GM23338 (cell line): ENCODE results near the gene MMD. TPM values are rescaled to one million over a fixed set of nuclear protein-coding genes. Genes with fewer than 3 reads are reported as not detected.

ENCODE experiments used
- ATAC-seq: fragments of 200-7000 bp; cut with Tn5 transposase; 3 replicates; pipeline ENCODE4 v1.9.1; 2020
- DNase-seq: peaks from one replicate; pipeline ENCODE4 v3.0.0-alpha.2; 2015; ENCODE audit warnings: low spot score
- H2AFZ ChIP-seq: fragments of 200-600 bp; sonication (generic); 2 replicates; pipeline ENCODE4 v1.8.0; 2016; ENCODE audit warnings: antibody characterized with exemption, mild to moderate bottlenecking, moderate library complexity
- H3F3A ChIP-seq: fragments of 200-600 bp; sonication (generic); replicated peaks from 2 replicates; pipeline ENCODE4 v1.8.0; 2017; ENCODE audit warnings: antibody characterized with exemption, mixed run types, low read depth
- H3K27ac ChIP-seq: fragments of 200-600 bp; sonication (generic); 2 replicates; pipeline ENCODE4 v1.6.1; 2016; ENCODE audit warnings: low read depth
- H3K27me3 ChIP-seq: fragments of 200-600 bp; sonication (generic); 2 replicates; pipeline ENCODE4 v1.8.0; 2016; ENCODE audit warnings: mild to moderate bottlenecking, mixed run types, moderate library complexity; ENCODE audit not compliant: insufficient read depth
- H3K36me3 ChIP-seq: fragments of 200-600 bp; sonication (generic); 2 replicates; pipeline ENCODE4 v1.8.0; 2016; ENCODE audit warnings: mild to moderate bottlenecking; ENCODE audit not compliant: insufficient read depth
- H3K4me1 ChIP-seq: fragments of 200-600 bp; sonication (generic); 2 replicates; pipeline ENCODE4 v1.8.0; 2016; ENCODE audit warnings: mild to moderate bottlenecking, moderate library complexity; ENCODE audit not compliant: insufficient read depth
- H3K4me2 ChIP-seq: fragments of 200-600 bp; sonication (generic); 2 replicates; pipeline ENCODE4 v1.7.1; 2017; ENCODE audit warnings: mixed run types
- H3K4me3 ChIP-seq: fragments of 200-600 bp; sonication (generic); 2 replicates; pipeline ENCODE4 v1.6.1; 2016; ENCODE audit warnings: mixed run types
- H3K79me2 ChIP-seq: fragments of 200-600 bp; sonication (generic); replicated peaks from 2 replicates; pipeline ENCODE4 v1.8.0; 2017; ENCODE audit warnings: mild to moderate bottlenecking; ENCODE audit not compliant: insufficient read depth
- H3K9me2 ChIP-seq: fragments of 200-600 bp; sonication (generic); 2 replicates; pipeline ENCODE4 v1.8.0; 2017; ENCODE audit not compliant: insufficient read depth
- H4K20me1 ChIP-seq: fragments of 200-600 bp; sonication (generic); replicated peaks from 2 replicates; pipeline ENCODE4 v1.8.0; 2017; ENCODE audit warnings: mild to moderate bottlenecking; ENCODE audit not compliant: insufficient read depth
- H3K27ac Mint-ChIP-seq: 2 replicates; pipeline ENCODE4 v1.8.0; 2020; ENCODE audit warnings: inconsistent platforms, mild to moderate bottlenecking, moderate library complexity, mixed read lengths
- H3K27me3 Mint-ChIP-seq: 3 replicates; pipeline ENCODE4 v1.8.0; 2022; ENCODE audit warnings: low read depth, mild to moderate bottlenecking, moderate library complexity, mixed read lengths, inconsistent platforms; ENCODE audit not compliant: insufficient read depth, poor library complexity
- H3K36me3 Mint-ChIP-seq: 3 replicates; pipeline ENCODE4 v1.8.0; 2021; ENCODE audit warnings: low read depth, mild to moderate bottlenecking, inconsistent platforms, moderate library complexity, mixed read lengths
- H3K4me1 Mint-ChIP-seq: 3 replicates; pipeline ENCODE4 v1.8.0; 2020; ENCODE audit warnings: mild to moderate bottlenecking, inconsistent platforms, mixed read lengths
- H3K4me3 Mint-ChIP-seq: 3 replicates; pipeline ENCODE4 v1.8.0; 2021; ENCODE audit warnings: moderate library complexity, mild to moderate bottlenecking, inconsistent platforms, mixed read lengths
- H3K9me3 Mint-ChIP-seq: 3 replicates; pipeline ENCODE4 v1.8.0; 2020; ENCODE audit warnings: moderate library complexity, mild to moderate bottlenecking, inconsistent platforms, mixed read lengths
- CREB1 ChIP-seq: fragments of 250-450 bp; sonication (Bioruptor Pico); IDR thresholded peaks from 2 replicates; pipeline ENCODE4 v1.5.0; 2020; ENCODE audit warnings: low read depth, mild to moderate bottlenecking, moderate library complexity
- EZH2phosphoT487 ChIP-seq: fragments of 200-600 bp; sonication (generic); IDR thresholded peaks from one replicate; pipeline ENCODE4 v1.8.1; 2018; ENCODE audit warnings: antibody characterized with exemption; ENCODE audit not compliant: unreplicated experiment
- JUNB ChIP-seq: IDR thresholded peaks from one replicate; pipeline ENCODE4 v1.6.1; 2016; ENCODE audit warnings: antibody characterized with exemption; ENCODE audit not compliant: unreplicated experiment
- POLR2AphosphoS5 ChIP-seq: IDR thresholded peaks from 2 replicates; pipeline ENCODE4 v1.6.1; 2016; ENCODE audit warnings: antibody characterized with exemption, low read depth
- STAT1 ChIP-seq: IDR thresholded peaks from one replicate; pipeline ENCODE4 v1.6.1; 2016; ENCODE audit warnings: antibody characterized with exemption; ENCODE audit not compliant: unreplicated experiment
- ZNF114 ChIP-seq: fragments of 250-450 bp; sonication (Bioruptor Pico); IDR thresholded peaks from 2 replicates; pipeline ENCODE4 v1.5.0; 2020; ENCODE audit warnings: mild to moderate bottlenecking, moderate library complexity
- ZNF331 ChIP-seq: fragments of 250-450 bp; sonication (Bioruptor Pico); IDR thresholded peaks from 2 replicates; pipeline ENCODE4 v1.5.0; 2020; ENCODE audit warnings: low read depth, mild to moderate bottlenecking, moderate library complexity
- polyA plus RNA-seq: library from polyadenylated mRNA; unstranded; fragments of >200 nt; fragmentation: Nextera tagmentation; extraction: Ambion mirVana; gene quantifications from 2 replicates; pipeline ENCODE4 v1.2.1, GENCODE V29; 2016
- total RNA-seq: library from RNA; depleted of rRNA; stranded (reverse); fragments of >200 nt; shearing (Covaris generic); gene quantifications from 2 replicates; pipeline ENCODE4 v1.2.3, GENCODE V29; 2014
- TF ChIP-seq, protein P1 (sequence below): IDR thresholded peaks from one replicate; pipeline ENCODE4 v1.6.1; 2018; ENCODE audit warnings: antibody characterized with exemption; ENCODE audit not compliant: unreplicated experiment
- TF ChIP-seq, protein P2 (sequence below): IDR thresholded peaks from 2 replicates; pipeline ENCODE4 v1.6.1; 2016; ENCODE audit warnings: antibody characterized with exemption
- TF ChIP-seq, protein P3 (sequence below), 2 experiments: fragments of 200-600 bp in 1 of 2; sonication (generic) in 1 of 2; conservative IDR thresholded peaks; 2 replicates each; pipeline versions ENCODE4 v1.5.1 to v1.6.1; 2016 to 2017; ENCODE audit warnings: antibody characterized with exemption in 2 of 2, low read depth in 2 of 2, mild to moderate bottlenecking in 2 of 2, moderate library complexity in 1 of 2

The MMD gene
- total and polyA plus RNA-seq, 2 experiments from 2014 or later: 46.4 to 47.0 TPM

DNA sequence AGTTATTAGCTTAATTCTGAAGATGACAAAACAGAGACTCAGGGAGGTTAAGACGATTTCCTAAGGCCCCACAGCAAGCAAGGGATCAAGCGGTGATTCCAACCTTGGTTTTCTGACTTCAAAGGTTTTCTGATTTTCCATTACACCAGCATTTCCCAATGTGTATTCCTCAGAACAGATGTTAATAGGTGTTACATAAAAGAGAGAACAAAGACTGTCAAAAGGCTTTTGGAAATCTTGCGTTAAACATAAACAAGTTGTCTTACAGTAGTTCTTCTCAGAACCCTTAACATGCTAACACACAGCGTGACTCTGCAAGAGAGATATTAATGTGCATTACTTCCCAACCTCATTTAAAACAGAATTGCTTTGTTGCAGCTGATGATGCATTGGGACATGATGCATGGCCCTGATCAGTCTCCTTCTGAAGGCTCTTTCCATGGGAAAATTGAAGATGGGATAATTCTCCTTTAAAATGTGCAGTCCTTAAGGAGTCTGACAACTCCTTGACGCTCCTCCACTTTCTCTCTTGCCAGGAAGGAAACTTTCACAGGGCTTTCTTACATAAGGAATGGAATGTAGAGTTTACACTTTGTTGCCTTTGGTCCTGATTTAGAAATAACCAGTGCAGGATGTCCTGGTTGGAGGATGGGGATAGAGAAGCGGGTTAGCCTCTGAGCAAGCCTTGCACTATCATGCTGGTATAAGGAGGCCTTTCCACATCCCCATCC, 21.5 kb upstream of the MMD start (continued):
- TF ChIP-seq, protein P1, sequence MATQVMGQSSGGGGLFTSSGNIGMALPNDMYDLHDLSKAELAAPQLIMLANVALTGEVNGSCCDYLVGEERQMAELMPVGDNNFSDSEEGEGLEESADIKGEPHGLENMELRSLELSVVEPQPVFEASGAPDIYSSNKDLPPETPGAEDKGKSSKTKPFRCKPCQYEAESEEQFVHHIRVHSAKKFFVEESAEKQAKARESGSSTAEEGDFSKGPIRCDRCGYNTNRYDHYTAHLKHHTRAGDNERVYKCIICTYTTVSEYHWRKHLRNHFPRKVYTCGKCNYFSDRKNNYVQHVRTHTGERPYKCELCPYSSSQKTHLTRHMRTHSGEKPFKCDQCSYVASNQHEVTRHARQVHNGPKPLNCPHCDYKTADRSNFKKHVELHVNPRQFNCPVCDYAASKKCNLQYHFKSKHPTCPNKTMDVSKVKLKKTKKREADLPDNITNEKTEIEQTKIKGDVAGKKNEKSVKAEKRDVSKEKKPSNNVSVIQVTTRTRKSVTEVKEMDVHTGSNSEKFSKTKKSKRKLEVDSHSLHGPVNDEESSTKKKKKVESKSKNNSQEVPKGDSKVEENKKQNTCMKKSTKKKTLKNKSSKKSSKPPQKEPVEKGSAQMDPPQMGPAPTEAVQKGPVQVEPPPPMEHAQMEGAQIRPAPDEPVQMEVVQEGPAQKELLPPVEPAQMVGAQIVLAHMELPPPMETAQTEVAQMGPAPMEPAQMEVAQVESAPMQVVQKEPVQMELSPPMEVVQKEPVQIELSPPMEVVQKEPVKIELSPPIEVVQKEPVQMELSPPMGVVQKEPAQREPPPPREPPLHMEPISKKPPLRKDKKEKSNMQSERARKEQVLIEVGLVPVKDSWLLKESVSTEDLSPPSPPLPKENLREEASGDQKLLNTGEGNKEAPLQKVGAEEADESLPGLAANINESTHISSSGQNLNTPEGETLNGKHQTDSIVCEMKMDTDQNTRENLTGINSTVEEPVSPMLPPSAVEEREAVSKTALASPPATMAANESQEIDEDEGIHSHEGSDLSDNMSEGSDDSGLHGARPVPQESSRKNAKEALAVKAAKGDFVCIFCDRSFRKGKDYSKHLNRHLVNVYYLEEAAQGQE: no peak
- no peak for TF ChIP-seq CREB1
- TF ChIP-seq, protein P2, sequence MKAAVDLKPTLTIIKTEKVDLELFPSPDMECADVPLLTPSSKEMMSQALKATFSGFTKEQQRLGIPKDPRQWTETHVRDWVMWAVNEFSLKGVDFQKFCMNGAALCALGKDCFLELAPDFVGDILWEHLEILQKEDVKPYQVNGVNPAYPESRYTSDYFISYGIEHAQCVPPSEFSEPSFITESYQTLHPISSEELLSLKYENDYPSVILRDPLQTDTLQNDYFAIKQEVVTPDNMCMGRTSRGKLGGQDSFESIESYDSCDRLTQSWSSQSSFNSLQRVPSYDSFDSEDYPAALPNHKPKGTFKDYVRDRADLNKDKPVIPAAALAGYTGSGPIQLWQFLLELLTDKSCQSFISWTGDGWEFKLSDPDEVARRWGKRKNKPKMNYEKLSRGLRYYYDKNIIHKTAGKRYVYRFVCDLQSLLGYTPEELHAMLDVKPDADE: no peak
- no peak for TF ChIP-seq JUNB
- TF ChIP-seq, protein P3, sequence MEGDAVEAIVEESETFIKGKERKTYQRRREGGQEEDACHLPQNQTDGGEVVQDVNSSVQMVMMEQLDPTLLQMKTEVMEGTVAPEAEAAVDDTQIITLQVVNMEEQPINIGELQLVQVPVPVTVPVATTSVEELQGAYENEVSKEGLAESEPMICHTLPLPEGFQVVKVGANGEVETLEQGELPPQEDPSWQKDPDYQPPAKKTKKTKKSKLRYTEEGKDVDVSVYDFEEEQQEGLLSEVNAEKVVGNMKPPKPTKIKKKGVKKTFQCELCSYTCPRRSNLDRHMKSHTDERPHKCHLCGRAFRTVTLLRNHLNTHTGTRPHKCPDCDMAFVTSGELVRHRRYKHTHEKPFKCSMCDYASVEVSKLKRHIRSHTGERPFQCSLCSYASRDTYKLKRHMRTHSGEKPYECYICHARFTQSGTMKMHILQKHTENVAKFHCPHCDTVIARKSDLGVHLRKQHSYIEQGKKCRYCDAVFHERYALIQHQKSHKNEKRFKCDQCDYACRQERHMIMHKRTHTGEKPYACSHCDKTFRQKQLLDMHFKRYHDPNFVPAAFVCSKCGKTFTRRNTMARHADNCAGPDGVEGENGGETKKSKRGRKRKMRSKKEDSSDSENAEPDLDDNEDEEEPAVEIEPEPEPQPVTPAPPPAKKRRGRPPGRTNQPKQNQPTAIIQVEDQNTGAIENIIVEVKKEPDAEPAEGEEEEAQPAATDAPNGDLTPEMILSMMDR (conservative IDR thresholded peaks at IDR 0.05; ENCODE audit: low read depth in 2 of 2): no peak
- no peak for TF ChIP-seq STAT1

DNA sequence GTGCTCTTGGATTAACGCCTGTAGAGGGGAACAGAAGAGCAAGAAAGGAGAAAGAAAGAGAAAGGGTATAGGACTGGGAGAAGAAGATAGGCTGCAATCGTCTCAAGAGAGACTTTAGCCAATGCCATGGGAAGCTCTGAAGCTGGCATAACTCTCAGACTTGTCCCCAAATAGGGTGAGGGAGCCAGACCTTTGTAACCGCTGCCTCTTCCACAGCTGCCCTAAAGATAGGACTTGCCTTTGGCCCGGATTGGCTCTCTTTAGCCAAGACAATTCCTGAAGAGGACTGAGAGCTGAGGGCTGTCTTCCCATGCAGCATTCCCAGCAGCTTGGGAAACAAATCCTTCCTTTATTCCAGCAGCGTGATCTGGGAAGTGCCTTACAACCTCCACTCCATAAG, 20.8 kb upstream of the MMD start:
- Mint-ChIP-seq H3K9me3 (peaks cover 7% of the 10 kb centered on the region; the same call in 2 of the 3 replicates), H3K27me3 (peaks cover 2% of the 10 kb centered on the region), H3K4me3 (no peak overlapping the region), H3K4me1 (peaks cover 31% of the 10 kb centered on the region), H3K36me3 (no peaks in the 10 kb centered on the region), H3K27ac (no peak overlapping the region)
- DNase-seq: no peak
- H3K4me3 ChIP-seq: no peak overlapping the region
- no peaks in the 10 kb centered on the region for H3K27me3 ChIP-seq
- no peak for ATAC-seq
- no peak for TF ChIP-seq JUNB
- TF ChIP-seq ZNF331 (CRISPR knock-in tag): no peak
- TF ChIP-seq ZNF114 (CRISPR knock-in tag): no peak
- TF ChIP-seq POLR2AphosphoS5: no peak
- no peak for TF ChIP-seq EZH2phosphoT487
- H3K4me1 ChIP-seq: peaks cover 12% of the 10 kb centered on the region
- no peaks in the 10 kb centered on the region for H4K20me1 ChIP-seq
- no peaks in the 10 kb centered on the region for H3K79me2 ChIP-seq
- no peaks in the 10 kb centered on the region for H3K9me2 ChIP-seq
- no peaks in the 10 kb centered on the region for H3K36me3 ChIP-seq
- no peaks in the 10 kb centered on the region for H3F3A ChIP-seq
- peak overlapping the region; percentile 56; the same call in 1 of the 2 replicates for H2AFZ ChIP-seq
- H3K4me2 ChIP-seq: no peak overlapping the region
- no peak overlapping the region for H3K27ac ChIP-seq
